ENCODE results near the gene CLEC16A.

DNA sequence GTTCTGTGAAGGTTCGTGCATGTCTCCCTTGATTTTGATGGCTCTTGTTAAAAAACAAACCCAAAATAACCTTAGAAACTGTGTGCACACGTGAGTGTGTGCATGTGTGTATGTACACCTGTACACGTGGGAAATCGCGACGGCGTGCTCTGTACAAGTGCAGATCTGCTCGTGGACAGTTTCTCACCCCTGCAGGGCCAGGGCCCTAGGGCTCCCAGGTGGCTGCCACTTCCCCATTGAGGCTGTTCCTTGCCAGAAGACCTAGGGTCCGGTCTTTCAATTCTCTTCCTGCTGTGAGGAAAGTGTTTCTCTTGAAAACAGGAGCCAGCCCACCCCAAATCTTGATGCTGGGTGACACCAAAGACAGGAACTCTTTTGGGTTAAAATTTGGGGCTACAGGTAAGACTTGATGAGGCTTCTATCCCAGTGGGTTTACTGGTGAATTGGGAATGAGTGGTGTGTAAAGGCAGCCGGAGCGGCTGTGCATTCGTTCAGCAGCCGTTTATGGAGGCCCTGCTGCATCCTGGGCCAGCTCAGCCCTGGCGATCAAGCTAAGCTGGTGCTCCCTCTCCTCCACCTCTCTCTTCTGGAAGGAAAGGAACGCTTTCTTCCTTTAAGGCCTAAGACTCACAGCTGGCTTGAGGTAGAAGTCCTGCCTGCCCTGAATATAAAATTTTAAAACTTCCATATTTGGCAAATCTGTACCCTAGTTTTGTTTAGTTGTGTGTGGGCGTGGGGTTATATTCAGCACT lies 137.9 kb downstream of the CLEC16A start:
- no peak for TF ChIP-seq CTCF (IDR thresholded peaks at IDR 0.05)
- no peak for TF ChIP-seq POLR2A (IDR thresholded peaks at IDR 0.05)
- no peak for TF ChIP-seq POLR2AphosphoS5 (IDR thresholded peaks at IDR 0.05)

Measured in transverse colon (tissue), 4 donors.